GM18909 (cell line): ENCODE measurements around the gene THRAP3.
"Not testable (repeated sequence)": the region's sequence is repeated elsewhere in the genome, so short reads cannot be mapped to it uniquely, and the experiment has no call there.

Source experiments
- ATAC-seq: cut with Tn5 transposase; IDR thresholded peaks from one replicate; pipeline ENCODE4 v1.9.1; 2021; ENCODE audit warnings: mild to moderate bottlenecking; ENCODE audit not compliant: unreplicated experiment, poor library complexity

Gene THRAP3, protein sequence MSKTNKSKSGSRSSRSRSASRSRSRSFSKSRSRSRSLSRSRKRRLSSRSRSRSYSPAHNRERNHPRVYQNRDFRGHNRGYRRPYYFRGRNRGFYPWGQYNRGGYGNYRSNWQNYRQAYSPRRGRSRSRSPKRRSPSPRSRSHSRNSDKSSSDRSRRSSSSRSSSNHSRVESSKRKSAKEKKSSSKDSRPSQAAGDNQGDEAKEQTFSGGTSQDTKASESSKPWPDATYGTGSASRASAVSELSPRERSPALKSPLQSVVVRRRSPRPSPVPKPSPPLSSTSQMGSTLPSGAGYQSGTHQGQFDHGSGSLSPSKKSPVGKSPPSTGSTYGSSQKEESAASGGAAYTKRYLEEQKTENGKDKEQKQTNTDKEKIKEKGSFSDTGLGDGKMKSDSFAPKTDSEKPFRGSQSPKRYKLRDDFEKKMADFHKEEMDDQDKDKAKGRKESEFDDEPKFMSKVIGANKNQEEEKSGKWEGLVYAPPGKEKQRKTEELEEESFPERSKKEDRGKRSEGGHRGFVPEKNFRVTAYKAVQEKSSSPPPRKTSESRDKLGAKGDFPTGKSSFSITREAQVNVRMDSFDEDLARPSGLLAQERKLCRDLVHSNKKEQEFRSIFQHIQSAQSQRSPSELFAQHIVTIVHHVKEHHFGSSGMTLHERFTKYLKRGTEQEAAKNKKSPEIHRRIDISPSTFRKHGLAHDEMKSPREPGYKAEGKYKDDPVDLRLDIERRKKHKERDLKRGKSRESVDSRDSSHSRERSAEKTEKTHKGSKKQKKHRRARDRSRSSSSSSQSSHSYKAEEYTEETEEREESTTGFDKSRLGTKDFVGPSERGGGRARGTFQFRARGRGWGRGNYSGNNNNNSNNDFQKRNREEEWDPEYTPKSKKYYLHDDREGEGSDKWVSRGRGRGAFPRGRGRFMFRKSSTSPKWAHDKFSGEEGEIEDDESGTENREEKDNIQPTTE

DNA sequence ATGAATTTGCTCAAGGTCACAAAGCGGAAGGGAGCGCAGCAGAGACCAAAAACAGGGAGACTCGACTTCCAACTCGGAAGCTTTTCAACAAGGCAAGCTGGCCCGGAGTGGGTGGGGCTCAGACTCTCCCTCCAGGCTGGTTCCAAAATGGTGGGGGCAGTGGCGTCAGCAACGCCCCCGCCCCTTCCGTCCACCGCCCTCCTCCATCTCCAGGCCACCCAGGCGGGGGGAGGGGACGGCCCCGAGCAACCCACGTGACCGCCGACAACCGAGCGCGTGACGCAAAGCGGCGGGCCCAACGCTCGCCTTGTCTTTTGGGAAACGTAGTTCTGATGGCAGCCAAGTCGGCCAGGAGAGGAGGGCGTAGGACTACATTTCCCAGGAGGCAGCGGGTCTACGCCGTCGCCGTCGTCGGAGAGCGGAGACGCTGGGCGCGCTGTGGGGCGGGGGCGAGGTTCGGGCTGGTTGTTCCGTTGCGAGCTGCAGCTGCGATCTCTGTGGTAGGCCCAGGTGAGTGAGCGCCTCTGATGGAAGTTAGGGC, at the start of gene THRAP3:
Gene THRAP3, plus strand, starts transcription at position 448 of the 541 bp plus-strand sequence. CDS start 58,121 bp downstream, outside the sequence.
- ATAC-seq: peak; percentile 94

DNA sequence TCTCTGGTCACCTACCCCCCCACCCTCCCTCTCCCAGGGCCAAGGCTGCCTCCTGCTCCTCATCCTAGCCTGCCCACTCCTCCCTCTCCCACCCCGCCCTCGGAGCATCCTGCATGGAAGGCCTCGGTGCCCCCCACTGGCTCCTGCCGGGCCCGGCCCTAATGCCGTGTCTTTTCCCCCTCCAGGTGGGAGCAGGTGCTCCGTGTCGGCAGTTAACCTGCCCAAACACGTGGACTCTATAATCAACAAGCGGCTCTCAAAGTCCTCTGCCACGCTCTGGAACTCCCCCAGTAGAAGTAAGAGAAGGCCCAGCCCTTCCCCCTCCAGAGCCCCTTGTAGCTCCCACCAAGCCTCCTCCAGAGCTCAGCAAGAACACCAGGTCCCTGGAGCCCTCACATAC, 49.5 kb upstream of the THRAP3 start:
- ATAC-seq: no peak

GRCh38 chr1:36175137-36176095, 48.8 kb upstream of the THRAP3 start:
- no peak for ATAC-seq

GRCh38 chr1:36176106-36176949, 47.9 kb upstream of the THRAP3 start:
- no peak for ATAC-seq

- no peak for ATAC-seq
Observed at GRCh38 chr1:36177589-36178431, 46.4 kb upstream of the THRAP3 start.

DNA sequence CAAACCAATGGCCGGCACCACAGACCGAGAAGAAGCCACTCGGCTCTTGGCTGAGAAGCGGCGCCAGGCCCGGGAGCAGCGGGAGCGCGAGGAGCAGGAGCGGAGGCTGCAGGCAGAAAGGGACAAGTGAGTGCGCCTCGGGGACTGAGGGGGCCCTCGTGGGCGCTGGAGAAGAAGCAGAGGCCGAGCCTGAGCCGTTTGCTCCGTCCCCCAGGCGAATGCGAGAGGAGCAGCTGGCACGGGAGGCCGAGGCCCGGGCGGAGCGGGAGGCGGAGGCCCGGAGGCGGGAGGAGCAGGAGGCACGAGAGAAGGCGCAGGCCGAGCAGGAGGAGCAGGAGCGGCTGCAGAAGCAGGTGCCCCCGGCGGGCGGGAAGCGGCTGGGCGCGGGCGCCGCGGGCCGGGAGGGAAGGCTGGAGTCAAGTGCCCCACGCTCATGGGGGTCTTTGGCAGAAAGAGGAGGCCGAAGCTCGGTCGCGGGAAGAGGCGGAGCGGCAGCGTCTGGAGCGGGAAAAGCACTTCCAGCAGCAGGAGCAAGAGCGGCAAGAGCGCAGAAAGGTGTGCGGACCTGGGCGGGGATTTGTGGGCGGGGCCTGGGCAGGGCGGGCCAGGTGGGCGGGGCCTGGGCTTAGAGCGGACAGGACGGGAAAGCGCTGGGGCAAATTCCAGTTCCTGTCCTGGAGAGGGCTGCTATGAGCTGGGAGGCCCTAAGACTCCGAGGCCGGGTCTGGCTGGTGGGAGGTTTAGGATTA, 45.6 kb upstream of the THRAP3 start:
- ATAC-seq: no peak

DNA sequence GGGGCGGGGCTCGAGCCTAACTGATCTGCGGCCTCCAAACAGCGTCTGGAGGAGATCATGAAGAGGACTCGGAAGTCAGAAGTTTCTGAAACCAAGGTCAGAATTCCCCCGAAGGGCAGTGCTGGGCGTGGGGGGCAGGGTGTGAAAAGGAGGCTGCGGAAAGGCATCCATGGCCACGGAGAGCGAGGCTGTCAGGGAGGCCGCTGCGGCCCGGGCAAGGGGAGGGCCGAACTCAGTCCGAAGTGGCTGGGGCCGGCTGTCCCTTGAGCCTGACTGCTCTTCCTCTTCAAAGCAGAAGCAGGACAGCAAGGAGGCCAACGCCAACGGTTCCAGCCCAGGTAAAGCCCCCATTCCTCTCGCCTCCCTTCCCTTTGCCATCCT, 45.0 kb upstream of the THRAP3 start:
- ATAC-seq: no peak

GRCh38 chr1:36182734-36183133, 41.5 kb upstream of the THRAP3 start:
- no peak for ATAC-seq

DNA sequence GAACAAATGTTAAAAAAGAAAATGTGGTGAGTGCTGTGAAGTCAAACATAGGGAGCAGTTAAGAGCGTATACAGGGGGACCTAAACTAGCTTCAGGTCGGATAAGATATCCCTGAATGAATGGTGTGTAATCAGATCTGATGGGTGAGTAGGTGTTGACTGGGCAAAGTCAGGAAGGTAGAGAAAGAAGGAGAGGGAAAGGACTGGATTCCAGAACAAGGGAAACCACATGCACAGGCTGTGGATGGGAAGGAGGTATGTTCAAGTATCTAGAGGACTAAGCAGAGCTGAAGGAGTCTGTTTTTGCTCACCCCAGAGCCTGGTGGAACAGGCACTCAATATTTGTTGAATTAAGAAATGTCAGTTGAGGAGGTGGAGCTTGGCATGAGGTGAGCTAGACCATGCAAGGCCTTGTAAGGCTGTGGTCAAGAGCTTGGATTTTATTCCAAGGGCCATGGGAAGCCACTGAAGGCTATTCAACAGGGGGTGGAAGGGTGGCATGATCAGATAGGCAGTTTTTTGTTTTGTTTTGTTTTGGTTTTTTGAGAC, 40.9 kb upstream of the THRAP3 start:
- ATAC-seq: no peak

DNA sequence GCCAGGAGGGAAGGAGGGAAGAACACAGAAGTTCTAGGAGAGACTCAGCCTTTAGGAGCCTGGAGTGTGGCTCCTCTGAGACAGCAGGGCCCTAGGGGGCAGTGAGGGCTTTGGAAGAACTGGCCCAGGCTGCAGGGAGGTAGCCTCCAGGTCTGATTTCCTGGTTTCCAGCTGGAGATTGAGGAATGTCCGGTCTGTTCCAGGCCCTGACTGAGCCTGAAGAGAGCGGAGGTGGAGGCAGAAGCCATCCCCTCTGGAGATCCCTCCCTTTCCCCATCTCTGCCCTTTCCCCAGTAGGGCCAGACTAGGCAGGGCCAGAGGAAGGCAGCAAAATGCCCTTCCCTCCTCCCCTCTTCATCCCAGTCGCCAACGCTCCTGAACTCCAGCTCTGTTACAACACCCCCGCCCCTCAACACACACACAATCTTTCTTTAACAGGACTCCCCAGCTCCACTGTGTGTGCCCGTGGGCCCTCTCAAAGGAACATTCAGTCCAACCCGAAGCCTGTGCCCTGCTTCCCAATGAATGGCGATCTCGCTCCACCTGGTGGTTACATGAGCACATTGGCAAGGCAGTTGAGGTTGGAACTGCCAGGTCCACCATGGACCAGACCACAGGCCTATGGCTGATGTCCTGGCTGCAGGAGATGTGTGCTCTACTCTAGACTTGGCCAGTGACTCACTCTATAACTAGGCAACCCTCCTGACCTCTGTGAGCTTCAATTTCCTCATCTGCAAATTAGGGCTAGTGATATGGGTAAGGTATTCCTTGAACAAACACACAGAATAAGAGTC, 36.2 kb upstream of the THRAP3 start:
- ATAC-seq: peak; percentile 66

GRCh38 chr1:36196805-36197204, 27.4 kb upstream of the THRAP3 start:
- ATAC-seq: not testable (repeated sequence)

GRCh38 chr1:36198641-36199040, 25.6 kb upstream of the THRAP3 start:
- ATAC-seq: no peak

DNA sequence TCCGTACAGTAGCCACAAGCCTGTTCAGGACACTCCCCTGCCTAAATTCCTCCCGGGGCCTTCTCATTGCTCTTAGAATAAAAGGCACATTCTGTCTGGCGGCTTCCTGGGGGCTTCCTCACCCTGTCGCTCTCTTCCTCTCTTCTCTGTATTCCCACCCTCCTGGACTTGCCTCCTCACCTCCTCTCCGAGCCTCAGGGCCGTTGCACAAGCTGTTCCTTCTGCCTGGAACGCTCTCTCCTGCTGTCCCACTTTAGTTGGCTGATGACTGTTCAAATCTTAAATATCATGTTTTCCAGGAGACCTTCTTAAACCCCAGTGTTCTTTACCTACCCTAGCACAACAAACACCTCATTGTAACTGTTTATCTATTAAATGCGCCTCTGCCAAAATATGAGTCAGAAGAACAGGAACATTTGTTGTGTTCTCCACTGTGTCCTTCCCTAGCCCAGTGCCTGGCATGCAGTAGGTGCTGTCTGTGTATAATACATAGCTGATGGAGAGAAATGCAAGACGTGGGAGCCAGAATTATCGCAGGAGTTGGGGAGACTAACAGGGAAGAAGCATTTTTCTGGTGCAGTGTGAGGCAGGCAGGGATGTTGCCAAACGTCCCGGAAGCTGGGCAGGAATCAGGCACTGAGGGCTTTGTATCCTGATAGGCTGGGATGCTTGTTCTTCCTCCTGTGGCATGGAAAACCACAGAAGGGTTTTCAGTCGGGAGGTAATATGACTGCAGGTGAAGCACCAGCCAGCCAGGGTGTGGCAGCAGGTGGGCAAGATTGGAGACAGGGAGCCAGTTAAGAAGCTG, 24.1 kb upstream of the THRAP3 start:
- no peak for ATAC-seq

DNA sequence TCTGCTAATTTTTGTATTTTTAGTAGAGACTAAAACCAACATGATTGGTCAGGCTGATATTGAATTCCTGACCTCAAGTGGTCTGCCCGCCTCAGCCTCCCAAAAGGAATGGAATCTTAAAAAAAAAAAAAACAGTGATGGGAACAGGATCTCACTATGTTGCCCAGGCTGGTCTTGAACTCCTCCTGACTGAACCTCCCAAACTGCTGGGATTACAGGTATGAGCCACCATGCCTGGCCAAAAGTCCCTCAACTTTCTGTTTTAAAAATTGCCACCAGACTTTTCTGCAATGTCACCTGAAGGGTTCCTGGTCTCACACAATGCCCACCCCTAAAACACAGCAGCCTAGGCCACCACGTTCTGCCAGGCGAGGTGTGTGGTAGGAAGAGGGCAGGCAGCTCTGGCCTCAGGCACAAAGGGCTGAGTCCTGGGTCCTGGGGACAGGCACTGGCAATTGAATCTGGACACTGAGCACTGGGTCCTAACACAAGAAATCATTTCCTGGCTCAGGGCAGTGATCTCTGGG, 21.2 kb upstream of the THRAP3 start:
- ATAC-seq: no peak
